HG03354 (cell line): ENCODE results near the gene NFYB.
"Not testable (repeated sequence)": the region's sequence is repeated elsewhere in the genome, so short reads cannot be mapped to it uniquely, and the experiment has no call there.

Source experiments
- ATAC-seq: cut with Tn5 transposase; IDR thresholded peaks from one replicate; pipeline ENCODE4 v1.9.1; 2021; ENCODE audit warnings: mild to moderate bottlenecking; ENCODE audit not compliant: unreplicated experiment, poor library complexity, severe bottlenecking

Gene NFYB

DNA sequence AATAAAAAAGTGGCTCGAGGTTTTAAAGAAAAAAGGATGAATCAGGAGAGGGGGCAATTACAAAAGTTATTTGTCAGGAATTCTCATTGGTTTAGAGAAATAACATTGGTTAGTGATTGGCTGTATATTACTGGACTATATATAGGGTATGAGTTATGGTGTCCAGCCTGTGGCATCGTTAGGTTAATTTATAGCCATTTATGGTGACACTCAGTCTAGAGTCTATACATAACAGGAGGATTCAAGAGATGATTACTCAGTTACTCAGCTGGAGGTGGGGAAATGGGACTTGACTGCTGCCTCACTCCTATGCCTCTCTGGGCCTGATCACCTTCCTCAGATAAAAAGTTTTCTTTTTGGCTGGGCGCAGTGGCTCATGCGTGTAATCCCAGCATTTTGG, 25.6 kb upstream of the NFYB start:
- no peak for ATAC-seq

DNA sequence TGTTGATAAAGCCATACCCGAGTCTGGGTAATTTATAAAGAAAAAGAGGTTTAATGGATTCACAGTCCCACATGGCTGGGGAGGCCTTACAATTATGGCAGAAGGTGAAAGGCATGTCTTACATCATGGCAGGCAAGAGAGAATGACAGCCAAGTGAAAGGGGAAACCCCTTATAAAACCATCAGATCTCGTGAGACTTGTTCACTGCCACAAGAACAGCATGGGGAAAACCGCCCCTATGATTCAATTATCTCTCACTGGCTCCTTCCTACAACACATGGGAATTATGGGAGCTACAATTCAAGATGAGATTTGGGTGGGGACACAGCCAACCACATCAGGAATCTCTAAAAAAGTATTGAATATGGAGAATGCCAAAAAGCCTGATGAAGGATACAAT, 25.0 kb upstream of the NFYB start:
- ATAC-seq, result not testable (repeated sequence)

DNA sequence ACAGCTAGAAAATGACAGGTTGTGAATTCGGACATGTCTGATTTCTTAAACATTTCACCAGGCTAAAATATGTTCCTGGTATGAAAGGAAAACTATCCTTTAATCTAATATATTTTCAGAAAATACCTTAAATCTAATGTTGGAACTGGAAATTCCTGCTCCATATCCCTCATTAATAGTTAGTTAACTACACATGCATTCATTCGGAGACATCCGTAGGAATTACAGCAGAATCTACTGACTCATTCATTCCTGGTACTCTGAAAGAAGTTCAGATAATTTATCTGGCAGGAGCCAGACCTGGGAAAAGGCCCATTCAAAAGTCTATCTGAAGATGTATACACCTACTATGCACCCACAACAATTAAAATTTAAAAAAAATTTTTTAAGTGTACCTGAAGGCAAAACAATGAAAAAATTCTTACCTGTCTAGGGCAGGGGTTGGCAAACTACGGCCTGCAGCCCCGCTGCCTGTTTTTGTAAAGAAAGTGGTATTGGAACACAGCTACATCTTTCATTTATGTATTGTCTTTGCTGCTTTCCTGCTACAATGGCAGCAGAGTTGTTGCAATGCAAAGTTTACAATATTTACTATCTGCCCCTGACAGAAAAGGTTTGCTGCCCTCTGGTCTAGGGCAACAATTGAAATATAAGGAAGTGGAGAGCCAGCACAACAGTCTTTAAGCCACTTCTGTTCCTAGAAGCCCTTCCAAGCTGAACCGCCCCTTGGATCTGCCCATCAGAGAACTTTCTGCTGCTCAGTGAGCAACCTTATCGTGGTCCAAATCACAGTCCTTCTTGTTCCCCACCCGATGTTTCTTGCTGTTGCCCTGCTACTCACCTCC, 17.9 kb upstream of the NFYB start:
- ATAC-seq, result no peak

DNA sequence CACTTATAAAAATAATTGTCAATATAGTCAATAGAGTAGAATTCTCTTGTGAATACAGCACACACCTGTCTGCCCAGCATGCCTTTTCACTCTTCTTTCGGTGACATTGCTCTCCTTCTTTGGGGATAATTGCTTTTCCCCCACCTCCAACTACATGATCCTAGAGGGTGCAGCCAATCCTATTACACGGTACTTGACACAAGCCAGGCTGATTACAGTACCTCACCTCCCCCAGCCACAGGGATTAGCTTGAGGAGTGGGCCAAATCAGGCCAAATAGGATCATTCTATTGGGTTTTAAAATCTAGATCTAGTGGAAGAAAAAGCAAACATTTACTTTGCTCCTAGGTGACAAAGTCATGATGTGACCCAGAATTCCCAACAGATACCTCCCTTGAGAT, 16.8 kb upstream of the NFYB start:
- ATAC-seq, result no peak

DNA sequence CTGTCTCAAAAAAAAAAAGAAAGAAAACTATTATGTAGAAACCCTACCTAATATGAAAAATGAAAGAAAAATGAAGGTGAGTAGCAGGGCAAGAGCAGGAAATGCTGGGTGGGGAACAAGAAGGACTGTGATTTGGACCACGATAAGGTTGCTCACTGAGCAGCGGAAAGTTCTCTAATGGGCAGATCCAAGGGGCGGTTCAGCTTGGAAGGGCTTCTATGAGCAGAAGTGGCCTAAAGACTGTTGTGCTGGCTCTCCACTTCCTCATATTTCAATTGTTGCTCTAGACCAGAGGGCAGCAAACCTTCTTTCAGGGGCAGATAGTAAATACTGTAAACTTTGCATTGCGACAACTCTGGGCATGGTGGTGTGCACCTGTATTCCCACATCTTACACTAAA, 16.3 kb upstream of the NFYB start:
- no peak for ATAC-seq

DNA sequence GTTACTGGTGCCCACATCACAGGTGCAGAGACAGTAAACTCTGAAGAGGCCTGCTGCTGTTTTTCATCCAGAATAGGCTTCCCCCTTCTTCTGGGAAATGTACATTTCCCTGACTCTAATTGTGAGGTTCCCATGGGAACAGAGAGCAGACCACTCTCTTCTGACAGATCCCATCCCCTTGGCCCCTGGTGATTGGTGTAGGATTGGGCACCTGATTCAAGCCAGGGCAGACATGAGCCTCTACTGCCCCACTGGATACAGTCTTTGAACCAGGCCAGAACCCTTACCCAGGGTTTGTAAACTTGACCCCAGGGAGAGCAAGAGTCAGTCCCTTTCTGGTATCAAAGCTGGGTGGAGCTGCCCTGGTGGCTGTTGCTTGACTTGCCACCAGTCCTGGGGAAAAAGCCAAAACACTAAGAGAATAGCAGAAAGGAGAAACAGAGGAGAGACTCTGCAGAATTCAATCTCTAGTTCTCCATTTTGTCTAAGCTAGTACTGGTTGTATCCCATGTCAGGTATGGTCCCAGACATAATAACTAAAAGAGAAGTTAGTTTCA, 14.8 kb upstream of the NFYB start:
- ATAC-seq, result no peak

DNA sequence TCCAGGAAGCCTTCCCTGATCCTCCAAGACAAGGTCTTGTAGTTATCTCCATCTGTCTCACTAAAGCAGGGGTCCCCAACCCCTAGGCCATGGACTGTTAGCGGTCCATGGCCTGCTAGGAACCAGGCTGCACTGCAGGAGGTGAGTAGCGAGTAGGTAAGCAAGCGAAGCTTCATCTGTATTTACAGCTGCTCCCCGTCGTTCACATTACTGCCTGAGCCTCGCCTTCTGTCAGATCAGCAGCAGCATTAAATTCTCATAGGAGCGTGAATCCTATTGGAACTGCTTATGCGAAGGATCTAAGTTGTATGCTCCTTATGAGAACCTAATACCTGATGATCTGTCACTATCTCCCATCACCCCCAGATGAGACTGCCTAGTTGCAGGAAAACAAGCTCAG, 12.4 kb upstream of the NFYB start:
- no peak for ATAC-seq

DNA sequence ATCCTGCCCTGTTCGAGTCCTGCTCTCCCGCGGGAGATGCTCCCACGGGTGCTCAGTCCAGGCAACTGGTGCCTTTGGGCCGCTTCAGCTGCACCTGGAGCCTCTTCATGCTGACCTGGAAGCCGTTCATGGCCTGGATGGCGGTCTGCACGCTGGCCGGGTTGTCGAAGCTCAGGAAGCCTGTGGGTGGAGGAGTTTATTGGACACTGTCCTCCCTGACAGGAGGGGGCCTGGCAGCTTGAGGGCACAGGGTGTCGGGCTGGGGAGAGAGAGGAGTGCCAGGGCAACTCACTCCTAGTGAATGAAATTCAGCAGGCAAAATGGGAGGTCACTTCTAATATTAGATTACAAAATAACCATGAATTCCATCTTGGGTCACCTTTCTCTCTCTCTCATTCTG, 9.3 kb upstream of the NFYB start:
- ATAC-seq, result no peak

DNA sequence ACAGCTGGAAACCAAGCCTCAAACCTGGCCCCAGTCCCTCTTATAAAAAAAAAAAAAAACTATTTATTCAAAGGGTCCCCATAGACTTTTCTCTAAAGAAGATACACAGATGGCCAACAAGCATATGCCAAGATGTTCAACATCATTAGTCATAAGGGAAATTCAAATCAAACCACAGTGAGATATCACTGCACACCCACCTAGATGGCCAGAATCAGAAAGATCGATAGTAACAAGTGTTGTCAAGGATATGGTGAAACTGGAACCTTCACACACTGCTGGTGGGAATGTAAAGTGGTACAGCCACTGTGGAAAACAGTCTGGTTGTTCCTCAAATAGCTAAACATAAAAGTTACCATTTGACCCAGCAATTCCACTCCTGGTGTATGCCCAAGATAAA, 5.9 kb upstream of the NFYB start:
- ATAC-seq, result no peak

DNA sequence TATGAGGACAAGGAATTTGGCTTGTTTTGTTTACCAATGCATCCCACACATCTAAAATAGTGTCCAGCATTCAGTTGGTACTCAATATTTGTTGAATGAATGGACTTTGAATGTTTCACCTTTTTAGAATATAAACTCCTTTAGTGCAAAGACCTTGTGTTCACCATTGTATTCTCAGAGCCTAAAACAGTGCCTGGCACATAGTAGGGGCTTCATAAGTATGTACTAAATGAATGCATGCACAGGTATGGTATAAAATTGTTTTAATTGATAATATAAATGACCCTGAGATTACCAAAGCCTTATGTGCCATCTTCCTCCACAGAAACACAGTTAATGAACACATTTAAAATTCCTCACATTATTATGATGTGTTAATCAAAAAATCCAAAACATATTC, 5.0 kb upstream of the NFYB start:
- ATAC-seq, result no peak

DNA sequence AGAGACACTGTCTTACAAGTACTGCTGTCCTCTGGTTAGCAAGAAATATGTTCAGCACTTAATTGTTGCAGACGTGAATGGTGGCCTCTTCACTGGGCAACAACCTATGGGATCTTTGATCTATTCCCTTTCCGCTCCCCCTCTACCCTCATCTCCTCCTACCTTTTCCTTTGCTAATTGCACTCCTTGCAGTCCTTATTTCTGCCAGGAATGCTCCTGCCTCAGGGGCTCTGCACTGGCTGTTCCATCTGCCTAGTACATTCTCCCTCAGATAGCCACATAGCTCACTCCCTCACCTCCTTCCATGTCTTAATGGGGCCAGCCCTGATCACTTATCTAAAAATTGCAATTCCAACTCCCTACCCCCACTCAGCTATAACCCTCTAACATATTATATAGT, 4.5 kb upstream of the NFYB start:
- no peak for ATAC-seq

DNA sequence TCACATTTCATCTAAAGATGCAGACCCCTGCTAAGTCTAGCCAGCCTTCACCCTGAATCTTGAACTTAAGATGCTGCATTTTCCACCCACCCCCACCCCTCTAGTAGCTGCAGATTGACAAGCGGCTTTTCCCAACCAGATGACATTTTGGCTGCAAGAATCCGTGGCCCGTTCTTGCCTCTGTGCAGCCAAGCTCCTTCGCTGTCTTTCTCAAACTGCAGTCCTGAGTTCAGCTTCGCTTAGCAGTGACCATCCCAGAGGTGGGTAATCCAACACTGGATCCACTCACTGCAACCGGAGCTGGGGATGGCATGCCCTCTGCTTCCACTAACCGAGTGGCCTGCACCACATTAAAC, 765 bp upstream of the NFYB start:
- no peak for ATAC-seq

DNA sequence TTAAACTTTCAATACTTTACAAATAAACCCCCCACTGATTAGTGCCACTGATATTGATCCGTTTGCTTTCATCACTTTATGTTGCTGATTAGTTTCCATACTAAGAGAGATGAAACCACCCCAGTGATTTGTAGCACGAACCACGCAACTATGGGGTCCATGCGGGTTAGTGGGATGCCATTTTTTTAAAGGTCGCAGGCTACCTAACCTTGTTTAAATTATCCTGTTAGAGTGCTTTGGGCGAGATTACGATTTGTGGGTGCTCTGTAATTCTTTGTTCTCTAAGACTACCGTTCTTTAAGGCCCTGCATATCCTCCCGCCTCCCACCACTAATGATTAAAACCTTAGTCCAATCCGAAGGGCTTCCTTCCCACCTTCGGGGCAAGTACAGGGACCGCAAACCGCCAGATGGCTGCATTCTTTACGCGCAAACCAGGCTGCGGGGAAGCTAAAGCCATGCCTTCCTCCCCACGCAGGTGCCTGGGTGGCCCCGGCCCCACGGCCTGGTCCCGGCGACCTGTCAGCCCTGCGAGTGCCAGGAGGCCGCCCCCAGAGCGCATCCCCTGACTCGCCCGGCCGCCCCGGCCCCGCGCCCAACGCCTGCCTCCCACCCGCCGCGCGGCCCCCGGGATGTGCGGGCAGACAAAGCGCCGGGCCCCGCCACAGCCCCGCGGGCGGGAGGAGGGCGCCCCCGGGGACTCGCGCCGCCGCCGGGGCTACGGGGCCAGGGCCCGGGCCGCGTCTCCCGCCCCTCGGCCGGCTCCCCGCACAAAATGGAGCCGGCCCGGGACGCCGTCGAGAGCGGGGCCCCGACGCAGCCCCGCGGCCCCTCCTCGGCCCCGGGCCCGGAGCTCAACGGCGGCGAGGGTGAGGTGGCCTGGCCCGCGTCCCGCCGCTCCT, 759 bp downstream of the NFYB start:
- ATAC-seq, result peak; percentile 37

DNA sequence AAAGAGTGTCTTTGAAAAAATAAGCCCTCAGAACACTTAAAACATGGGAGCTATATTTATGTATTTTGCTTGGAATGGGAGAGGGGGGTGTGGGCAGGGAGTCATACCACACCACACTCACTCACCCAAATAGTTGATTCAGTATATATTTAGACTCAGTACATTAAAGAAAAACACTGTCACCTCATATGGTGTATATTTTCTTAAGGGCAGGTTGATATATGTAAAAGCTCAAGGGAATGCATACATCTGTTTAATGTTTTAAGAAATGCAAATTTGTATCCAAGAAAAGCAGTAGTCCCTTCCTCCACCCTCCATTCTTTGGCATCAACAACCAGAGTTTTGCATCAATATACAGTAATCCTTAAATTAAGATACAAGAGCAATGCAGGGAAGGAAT, 1.4 kb downstream of the NFYB start:
- no peak for ATAC-seq

DNA sequence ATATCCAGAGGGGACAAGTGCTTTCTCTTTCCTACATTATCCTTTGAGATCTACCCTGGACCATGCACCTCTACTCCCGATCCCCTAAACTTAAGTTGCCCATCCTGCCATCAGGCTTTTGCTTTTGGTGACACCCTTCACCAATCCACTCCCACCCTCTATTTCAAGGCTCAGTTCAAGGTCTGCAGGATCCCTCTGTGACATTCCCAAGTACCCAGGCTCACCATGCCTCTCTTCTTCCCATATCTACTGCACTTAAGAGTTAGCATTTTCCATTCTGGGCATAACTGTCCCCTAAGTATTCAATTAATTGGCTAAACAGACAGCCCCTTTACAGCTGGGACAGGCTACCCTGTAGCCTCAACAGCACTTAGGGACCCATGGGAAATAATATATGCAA, 3.1 kb downstream of the NFYB start:
- ATAC-seq, result no peak

DNA sequence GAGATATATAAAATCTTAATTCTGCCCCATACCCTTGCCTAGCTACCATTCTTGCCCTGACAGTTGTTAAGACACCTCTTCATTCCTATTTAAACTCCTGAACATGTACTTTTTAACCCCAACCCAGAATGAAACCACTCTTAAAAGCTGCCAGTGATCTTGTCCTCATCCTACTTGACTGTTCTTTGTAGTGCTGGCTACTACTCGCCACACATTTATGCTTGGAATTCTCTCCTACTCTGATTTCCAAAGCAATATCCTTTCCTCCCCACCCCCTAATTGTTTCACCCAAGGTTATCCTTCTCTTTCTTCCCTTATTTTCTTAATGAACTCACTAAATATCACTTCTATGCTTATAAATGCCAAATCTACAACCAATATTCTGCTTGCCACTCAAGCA, 4.1 kb downstream of the NFYB start:
- no peak for ATAC-seq

DNA sequence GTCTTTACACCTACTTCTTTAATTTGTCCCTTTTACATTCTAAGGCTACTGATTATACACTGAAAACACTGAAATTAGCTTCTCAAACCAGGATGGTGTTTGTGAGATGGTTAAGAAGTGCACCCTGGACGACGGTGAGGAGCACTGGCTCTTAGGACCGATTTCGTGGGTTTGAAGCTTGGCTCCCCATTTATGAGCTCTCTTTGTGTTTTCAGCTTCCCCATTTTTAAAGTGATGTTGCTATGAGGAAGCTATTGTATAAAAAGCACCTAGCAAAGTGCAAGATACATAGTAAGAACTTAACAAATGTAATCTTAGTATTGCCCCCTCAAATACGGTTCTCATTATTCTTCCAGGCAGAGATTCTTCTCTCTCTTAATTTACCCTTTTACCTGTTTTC, 4.7 kb downstream of the NFYB start:
- ATAC-seq, result no peak

DNA sequence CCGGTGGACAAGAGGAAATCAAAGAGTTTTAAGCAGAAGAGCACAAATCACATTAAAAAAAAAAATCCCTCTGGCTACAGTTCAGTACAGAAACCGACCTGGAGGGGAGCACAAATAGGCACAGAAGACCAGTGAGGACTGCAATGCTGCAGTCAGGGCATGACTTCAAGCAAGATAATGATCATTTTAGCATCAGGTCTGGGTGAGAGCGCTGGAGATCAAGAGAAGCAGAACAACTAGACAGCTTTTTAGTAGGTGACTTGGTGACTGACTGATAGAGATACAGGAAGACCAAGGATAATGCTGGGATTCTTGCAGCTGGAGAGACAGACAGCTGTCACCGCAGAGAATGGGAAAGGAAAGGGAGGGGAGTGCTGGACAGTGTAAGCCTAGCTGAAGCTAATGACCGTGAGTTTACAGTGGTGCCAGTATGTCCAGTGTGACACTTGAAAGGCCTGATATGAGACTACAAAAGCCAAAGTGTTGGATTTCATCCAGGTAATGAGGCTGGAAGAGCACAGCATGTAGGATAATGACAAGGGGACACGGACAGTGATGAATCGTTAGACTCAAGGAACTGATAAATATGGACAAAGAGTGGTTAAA, 5.6 kb downstream of the NFYB start:
- no peak for ATAC-seq

DNA sequence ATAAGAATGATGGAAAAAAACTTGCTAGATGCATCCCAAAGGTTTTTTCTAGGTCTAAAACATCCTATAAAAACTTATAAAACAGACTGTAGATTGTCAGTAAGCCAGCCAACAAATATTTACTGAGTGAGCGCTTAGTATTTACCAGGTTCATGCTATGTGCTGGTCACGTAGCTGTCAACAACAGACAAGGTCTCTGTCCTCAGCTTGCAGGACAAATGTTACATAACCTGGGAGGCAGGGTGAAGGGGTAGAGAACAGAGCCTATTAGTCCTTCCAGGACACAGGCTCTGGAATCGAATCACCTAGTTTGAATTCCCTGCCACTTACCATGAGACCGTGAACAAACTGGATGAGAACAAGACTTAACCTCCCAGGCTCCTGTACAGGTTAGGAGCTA, 6.4 kb downstream of the NFYB start:
- ATAC-seq, result no peak

DNA sequence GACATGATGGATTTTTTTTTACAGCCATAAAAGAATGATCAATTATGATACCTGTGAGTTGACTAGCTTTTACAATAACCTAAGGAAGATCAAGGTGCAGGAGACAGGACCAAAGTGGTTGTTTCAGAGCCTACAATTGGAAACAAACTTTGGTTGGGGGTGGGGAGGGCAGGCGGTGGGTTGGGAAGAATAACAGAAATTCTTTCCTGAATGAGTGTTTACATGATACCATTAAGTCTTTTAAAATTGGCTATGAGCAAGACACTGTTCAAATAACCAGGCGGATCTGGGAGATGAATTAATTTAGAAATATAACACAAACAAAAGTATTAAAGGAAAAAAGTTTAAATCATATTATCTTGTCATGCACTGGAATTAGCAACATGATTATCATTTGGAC, 7.2 kb downstream of the NFYB start:
- ATAC-seq, result no peak

DNA sequence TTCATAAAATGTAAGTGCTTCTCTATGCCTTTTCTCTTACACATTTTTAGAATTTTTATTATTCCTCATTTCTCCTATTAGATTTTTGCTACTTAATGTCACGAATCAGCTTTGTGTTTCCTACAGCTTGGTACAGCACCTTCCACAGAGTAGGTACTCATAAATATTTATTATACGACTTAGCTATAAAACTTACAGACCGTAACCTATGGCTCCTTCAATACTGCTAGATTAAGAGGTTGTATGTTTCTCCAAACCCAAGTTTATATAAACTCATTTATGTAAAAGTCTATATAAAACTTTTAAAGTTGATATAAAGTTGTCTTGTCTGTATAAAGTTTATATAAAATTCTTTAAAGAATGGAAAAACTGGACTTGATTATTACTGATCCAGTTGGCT, 11.5 kb downstream of the NFYB start:
- ATAC-seq, result no peak
